Measurements from ENCODE around the gene SEMA6B. TPM values are rescaled to one million over a fixed set of nuclear protein-coding genes. Genes with fewer than 3 reads are reported as not detected.

Gene SEMA6B
- polyA plus RNA-seq, 1 donor (not counting 4 experiments of a cell fraction or from before 2014, with no cell fraction given): 0.41 TPM

DNA sequence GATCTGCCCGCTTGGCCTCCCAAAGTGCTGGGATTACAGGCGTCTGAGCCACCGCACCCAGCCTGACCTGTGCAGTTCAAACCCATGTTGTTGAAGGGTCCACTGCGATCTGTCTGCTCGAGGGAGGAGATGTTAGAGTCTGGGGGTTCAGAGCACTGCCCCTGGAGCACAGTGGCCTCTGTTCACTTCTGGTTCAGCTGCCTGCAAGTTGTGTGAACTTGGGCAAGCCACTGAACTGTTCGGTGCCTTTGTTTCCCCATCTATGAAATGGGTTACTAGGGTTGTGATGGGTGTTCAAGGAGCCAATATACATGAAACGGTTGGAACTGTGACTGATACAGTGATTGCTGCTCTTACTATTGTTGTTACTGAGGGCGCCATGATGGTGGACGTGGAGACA is 26.1 kb downstream of the SEMA6B start:
- FAIRE-seq: no peak
- H3K79me2 ChIP-seq (ENCODE audit: control insufficient read depth, insufficient read depth, low read length): no peaks in the 10 kb centered on the region
- dilution Hi-C loops (cut with MboI; ENCODE audit: extremely low pct_ligation_motif_present, low sequenced_read_pairs): no loop called here

DNA sequence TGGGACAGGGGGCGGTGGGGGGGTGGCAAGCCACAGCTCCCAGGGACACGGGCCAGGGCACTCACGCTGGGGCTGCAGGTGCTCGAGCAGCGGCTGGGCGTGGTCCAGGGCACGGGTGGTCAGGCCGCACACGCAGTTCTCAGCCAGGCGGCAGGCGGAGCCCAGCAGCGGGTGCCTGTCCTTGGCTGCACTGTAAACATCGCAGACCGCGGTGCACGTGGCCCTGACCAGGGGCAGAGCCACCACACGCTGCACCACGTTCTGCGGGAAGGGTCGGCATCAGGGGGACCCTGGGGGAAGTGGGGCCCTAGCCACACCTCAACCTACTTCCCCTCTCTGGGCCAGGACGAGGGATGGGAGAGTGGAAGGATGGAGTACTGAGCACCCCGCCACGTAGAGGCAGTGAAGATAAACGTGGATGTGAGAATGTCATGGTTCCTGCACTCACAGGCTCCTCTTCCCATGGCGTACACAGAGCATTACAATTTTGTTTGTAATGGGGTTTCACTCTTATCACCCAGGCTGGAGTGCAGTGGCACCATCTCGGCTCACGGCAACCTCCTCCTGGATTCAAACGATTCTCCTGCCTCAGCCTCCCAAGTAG is 27.8 kb downstream of the SEMA6B start:
- Histone ChIP-seq H3K9ac (ENCODE audit: control insufficient read depth, extremely low read depth, insufficient read depth, low read length) (no peak overlapping the region), H3K79me2 (ENCODE audit: control insufficient read depth, insufficient read depth, low read length) (no peaks in the 10 kb centered on the region), H3K9me3 (ENCODE audit: control insufficient read depth, low read depth, low read length) (no peaks in the 10 kb centered on the region), H3K4me1 (ENCODE audit: control insufficient read depth, extremely low read depth, insufficient read depth, low read length) (no peaks in the 10 kb centered on the region), H3K36me3 (ENCODE audit: control insufficient read depth in 2 of 2, extremely low read depth in 1 of 2, insufficient read depth in 2 of 2, low read length in 2 of 2) (no peaks in the 10 kb centered on the region), H3K9me1 (ENCODE audit: control insufficient read depth, extremely low read depth, insufficient read depth, low read length) (no peaks in the 10 kb centered on the region), H2AFZ (ENCODE audit: control insufficient read depth, low read length) (no peak overlapping the region), H3K27ac (ENCODE audit: control insufficient read depth, insufficient read depth, low read length) (no peak overlapping the region), H4K20me1 (ENCODE audit: control insufficient read depth, extremely low read depth, insufficient read depth, low read length) (no peaks in the 10 kb centered on the region), H3K27me3 (ENCODE audit: control insufficient read depth, extremely low read depth, insufficient read depth, low read length) (peaks cover 9% of the 10 kb centered on the region), H3K4me2 (ENCODE audit: control insufficient read depth, extremely low read depth, insufficient read depth, low read depth, low read length) (no peak overlapping the region), H3K4me3 (ENCODE audit: control insufficient read depth in 2 of 3, extremely low read depth in 1 of 3, insufficient read depth in 2 of 3, low read depth in 1 of 3, low read length in 3 of 3) (no peak overlapping the region)
- FAIRE-seq (no peak), DNase-seq (ENCODE audit: low read depth, low spot score) (no peak)
- TF ChIP-seq, protein P1, sequence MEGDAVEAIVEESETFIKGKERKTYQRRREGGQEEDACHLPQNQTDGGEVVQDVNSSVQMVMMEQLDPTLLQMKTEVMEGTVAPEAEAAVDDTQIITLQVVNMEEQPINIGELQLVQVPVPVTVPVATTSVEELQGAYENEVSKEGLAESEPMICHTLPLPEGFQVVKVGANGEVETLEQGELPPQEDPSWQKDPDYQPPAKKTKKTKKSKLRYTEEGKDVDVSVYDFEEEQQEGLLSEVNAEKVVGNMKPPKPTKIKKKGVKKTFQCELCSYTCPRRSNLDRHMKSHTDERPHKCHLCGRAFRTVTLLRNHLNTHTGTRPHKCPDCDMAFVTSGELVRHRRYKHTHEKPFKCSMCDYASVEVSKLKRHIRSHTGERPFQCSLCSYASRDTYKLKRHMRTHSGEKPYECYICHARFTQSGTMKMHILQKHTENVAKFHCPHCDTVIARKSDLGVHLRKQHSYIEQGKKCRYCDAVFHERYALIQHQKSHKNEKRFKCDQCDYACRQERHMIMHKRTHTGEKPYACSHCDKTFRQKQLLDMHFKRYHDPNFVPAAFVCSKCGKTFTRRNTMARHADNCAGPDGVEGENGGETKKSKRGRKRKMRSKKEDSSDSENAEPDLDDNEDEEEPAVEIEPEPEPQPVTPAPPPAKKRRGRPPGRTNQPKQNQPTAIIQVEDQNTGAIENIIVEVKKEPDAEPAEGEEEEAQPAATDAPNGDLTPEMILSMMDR (optimal IDR thresholded peaks at IDR 0.05 in 1 of 3, IDR thresholded peaks at IDR 0.05 in 1 of 3, conservative IDR thresholded peaks at IDR 0.05 in 1 of 3; ENCODE audit: extremely low read depth in 1 of 3, insufficient read depth in 2 of 3, low read length in 3 of 3): no peak
- TF ChIP-seq EZH2 (IDR thresholded peaks at IDR 0.05; ENCODE audit: low read length): no peak
- dilution Hi-C loops (cut with MboI; ENCODE audit: extremely low pct_ligation_motif_present, low sequenced_read_pairs): no loop called here

More for the DNA sequence above, 26.1 kb downstream of the SEMA6B start:
- Histone ChIP-seq H3K9me3 (ENCODE audit: control insufficient read depth, low read depth, low read length) (no peaks in the 10 kb centered on the region), H3K36me3 (ENCODE audit: control insufficient read depth in 2 of 2, extremely low read depth in 1 of 2, insufficient read depth in 2 of 2, low read length in 2 of 2) (no peaks in the 10 kb centered on the region), H3K4me1 (ENCODE audit: control insufficient read depth, extremely low read depth, insufficient read depth, low read length) (no peaks in the 10 kb centered on the region), H3K4me3 (ENCODE audit: control insufficient read depth in 2 of 3, extremely low read depth in 1 of 3, insufficient read depth in 2 of 3, low read depth in 1 of 3, low read length in 3 of 3) (no peak overlapping the region), H2AFZ (ENCODE audit: control insufficient read depth, low read length) (no peak overlapping the region), H3K27ac (ENCODE audit: control insufficient read depth, insufficient read depth, low read length) (no peak overlapping the region), H3K27me3 (ENCODE audit: control insufficient read depth, extremely low read depth, insufficient read depth, low read length) (peaks cover 9% of the 10 kb centered on the region), H3K9ac (ENCODE audit: control insufficient read depth, extremely low read depth, insufficient read depth, low read length) (no peak overlapping the region), H4K20me1 (ENCODE audit: control insufficient read depth, extremely low read depth, insufficient read depth, low read length) (no peaks in the 10 kb centered on the region), H3K4me2 (ENCODE audit: control insufficient read depth, extremely low read depth, insufficient read depth, low read depth, low read length) (no peak overlapping the region), H3K9me1 (ENCODE audit: control insufficient read depth, extremely low read depth, insufficient read depth, low read length) (no peaks in the 10 kb centered on the region)
- no peak for TF ChIP-seq EZH2 (IDR thresholded peaks at IDR 0.05; ENCODE audit: low read length)
- TF ChIP-seq, protein P1 (optimal IDR thresholded peaks at IDR 0.05 in 1 of 3, IDR thresholded peaks at IDR 0.05 in 1 of 3, conservative IDR thresholded peaks at IDR 0.05 in 1 of 3; ENCODE audit: extremely low read depth in 1 of 3, insufficient read depth in 2 of 3, low read length in 3 of 3): no peak
- no peak for DNase-seq (ENCODE audit: low read depth, low spot score)

Measured in keratinocyte (primary cell).